ENCODE measurements around the gene PPP1R26.

DNA sequence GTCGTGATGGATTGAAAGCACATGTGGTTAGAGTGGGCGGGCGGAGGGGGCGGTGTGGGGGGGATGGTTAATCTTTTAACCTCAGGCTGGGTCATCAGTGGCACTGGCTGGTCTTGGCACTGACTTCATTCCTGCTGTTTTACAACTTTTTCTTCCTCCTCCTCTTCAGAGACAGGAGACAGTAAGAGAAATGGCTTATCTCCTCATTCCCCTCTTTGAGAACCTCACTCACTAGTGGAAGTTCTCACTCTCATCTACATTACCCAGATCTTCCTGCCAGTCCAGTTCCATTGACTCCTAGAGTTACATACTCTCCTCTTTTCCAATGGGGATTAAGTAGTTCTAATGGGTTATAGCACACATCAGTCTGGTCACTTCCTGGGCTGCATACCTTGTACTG is 42.3 kb upstream of the PPP1R26 start:
- TF ChIP-seq CTCF (IDR thresholded peaks at IDR 0.05) (no peak), POLR2A (IDR thresholded peaks at IDR 0.05) (no peak)

Data from esophagus squamous epithelium (tissue), 4 donors.